NCI-H1048 (cell line): Measurements from ENCODE around the gene AK3.
"Not testable (repeated sequence)": the region's sequence is repeated elsewhere in the genome, so short reads cannot be mapped to it uniquely, and the experiment has no call there.

Experiments
- DNase-seq: peaks from one replicate; lab custom pipeline; 2025; lab: John Stamatoyannopoulos, UW

Gene AK3

GRCh38 chr9:4666042-4666699 lies 74.8 kb downstream of the AK3 start, which contains the start of gene SPATA6L:
Gene SPATA6L (minus strand): TSS chr9:4666480. CDS start chr9:4666250, 230 bp downstream.
- DNase-seq, result no peak

- no peak for DNase-seq
Observed at GRCh38 chr9:4665357-4665756, 75.6 kb downstream of the AK3 start.

- no peak for DNase-seq
Observed at GRCh38 chr9:4663956-4664355, 77.0 kb downstream of the AK3 start.

GRCh38 chr9:4662989-4663792 lies 77.8 kb downstream of the AK3 start:
- DNase-seq, result no peak

GRCh38 chr9:4662108-4662988 lies 78.7 kb downstream of the AK3 start, which contains the start of gene PLPP6:
Gene PLPP6 (plus strand): TSS chr9:4662294. CDS start chr9:4662376, 82 bp downstream.
- DNase-seq, result peak; percentile 64

- DNase-seq, result no peak
Observed at GRCh38 chr9:4661611-4662010, 79.4 kb downstream of the AK3 start.

GRCh38 chr9:4661165-4661564 lies 79.8 kb downstream of the AK3 start:
- no peak for DNase-seq

GRCh38 chr9:4660665-4661064 lies 80.3 kb downstream of the AK3 start:
- not testable (repeated sequence) for DNase-seq
